K562 (cell line): ENCODE measurements around the gene ECM1. TPM values are rescaled to one million over a fixed set of nuclear protein-coding genes. Genes with fewer than 3 reads are reported as not detected.

Experiments
- AFF4 ChIP-seq: sonication (generic); formaldehyde crosslinking; IDR thresholded peaks from 2 replicates; pipeline ENCODE4 v1.8.0; 2023; ENCODE audit warnings: mild to moderate bottlenecking, missing genetic modification reagents
- CHD7 ChIP-seq: fragments of 200-600 bp; sonication (generic); IDR thresholded peaks from one replicate; pipeline ENCODE4 v1.6.1; 2012; ENCODE audit warnings: mild to moderate bottlenecking, low read depth, low read length, inconsistent platforms
- E2F1 ChIP-seq: sonication (generic); formaldehyde crosslinking; IDR thresholded peaks from 2 replicates; pipeline ENCODE4 v1.8.1; 2023; ENCODE audit warnings: mild to moderate bottlenecking, missing genetic modification reagents, moderate library complexity
- HDAC8 ChIP-seq: fragments of 450-650 bp; IDR thresholded peaks from 2 replicates; pipeline ENCODE4 v1.6.1; 2016; ENCODE audit warnings: mild to moderate bottlenecking, missing genetic modification characterization, moderate library complexity, missing compliant biosample characterization
- KAT8 ChIP-seq: fragments of 450-650 bp; IDR thresholded peaks from 2 replicates; pipeline ENCODE4 v1.6.1; 2016; ENCODE audit warnings: low read depth, mild to moderate bottlenecking
- POLR2B ChIP-seq: fragments of 450-650 bp; IDR thresholded peaks from 2 replicates; pipeline ENCODE4 v1.6.1; 2018; ENCODE audit warnings: low read depth; ENCODE audit not compliant: partially characterized antibody
- RAD51 ChIP-seq: fragments of 450-650 bp; IDR thresholded peaks from 2 replicates; pipeline ENCODE4 v1.7.1; 2016; ENCODE audit warnings: low read depth, mild to moderate bottlenecking, borderline replicate concordance
- SETDB1 ChIP-seq: IDR thresholded peaks from one replicate; pipeline ENCODE4 v1.6.1; 2012; ENCODE audit warnings: low read length, control low read depth, inconsistent platforms
- TAF7 ChIP-seq: fragments of 450-650 bp; IDR thresholded peaks from 2 replicates; pipeline ENCODE4 v1.6.1; 2016; ENCODE audit warnings: missing genetic modification characterization, missing compliant biosample characterization
- ZNF133 ChIP-seq: fragments of 250-450 bp; sonication (Bioruptor Pico); IDR thresholded peaks from 2 replicates; pipeline ENCODE4 v1.4.0; 2020; ENCODE audit warnings: mild to moderate bottlenecking
- ZNF586 ChIP-seq: fragments of 450-650 bp; formaldehyde crosslinking; conservative IDR thresholded peaks from 2 replicates; pipeline ENCODE4 v1.4.0; 2020; ENCODE audit warnings: mild to moderate bottlenecking, moderate library complexity
- polyA plus RNA-seq, 8 experiments: library from polyadenylated mRNA; depleted of rRNA in 4 of 8; stranded (reverse) in 5 of 8; unstranded in 3 of 8; fragments of >200 nt; fragmentation: Nextera tagmentation in 2 of 8; fragmentation: Illumina TruSeq in 1 of 8; extraction: Ambion mirVana in 2 of 8; extraction: Trizol in 1 of 8; gene quantifications; 2 replicates each; pipeline versions ENCODE4 v1.2.1 to v1.2.3, GENCODE V29; 2011 to 2014; ENCODE audit warnings: inconsistent platforms in 1 of 8, missing spikeins in 1 of 8
- total RNA-seq, 7 experiments: library from RNA; depleted of rRNA in 6 of 7; stranded (reverse); fragments of >200 nt in 6 of 7; fragmentation: Illumina TruSeq in 2 of 7; extraction: Trizol in 2 of 7; gene quantifications; 2 replicates each; pipeline versions ENCODE4 v1.2.1 to v1.2.3, GENCODE V29; 2011 to 2021; ENCODE audit warnings: low replicate concordance in 1 of 7

Gene ECM1
- total and polyA plus RNA-seq, 9 of the 15 experiments (the other 6 are each of a cell fraction or from before 2014, with no cell fraction given): 6.6 to 52.2 (median 12.8) TPM

GRCh38 chr1:150561254-150561973 is 53.5 kb downstream of the ECM1 start (continued):
- TF ChIP-seq E2F1 (no peak; the same call in 1 of the 2 replicates), TAF7 (tag) (peak; percentile 16; the same call in 1 of the 2 replicates), KAT8 (no peak), POLR2B (peak; percentile 51), SETDB1 (no peak), AFF4 (CRISPR knock-in tag) (peak; percentile 66; the same call in 1 of the 2 replicates), HDAC8 (no peak), ZNF133 (CRISPR knock-in tag) (no peak), RAD51 (no peak), CHD7 (peak; percentile 9), ZNF586 (CRISPR knock-in tag) (no peak)
